Stimulated activated CD4-positive, alpha-beta T cell treated with anti-CD3 and anti-CD28 coated beads, Interleukin-4, amount 100 ng/mL, for 1 hour (primary cell): ENCODE measurements around the gene SCNM1.
"Not testable (repeated sequence)": the region's sequence is repeated elsewhere in the genome, so short reads cannot be mapped to it uniquely, and the experiment has no call there.

ENCODE experiments used
- DNase-seq: peaks from one replicate; pipeline ENCODE4 v3.0.0-alpha.2; 2020

The SCNM1 gene

GRCh38 chr1:151147132-151147503 is 18.8 kb upstream of the SCNM1 start:
- no peak for DNase-seq

DNA sequence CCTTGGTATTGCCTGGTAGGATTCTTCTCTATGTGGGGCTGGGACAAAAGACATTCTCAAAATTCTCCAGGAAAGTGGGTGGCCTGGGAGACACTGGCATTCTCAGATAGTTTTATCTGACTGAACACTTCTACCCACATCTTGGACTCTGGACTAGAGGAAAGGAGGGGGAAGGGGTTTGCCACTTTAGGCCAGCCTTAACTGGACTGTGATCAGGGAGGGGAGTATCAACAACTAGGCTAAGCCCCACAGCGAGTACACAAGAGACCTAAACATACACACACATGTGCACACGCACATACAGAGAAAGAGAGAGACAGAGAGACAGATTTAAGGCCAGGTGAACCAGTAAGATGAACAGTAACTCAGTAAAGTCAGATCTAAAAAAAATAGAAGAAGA is 18.3 kb upstream of the SCNM1 start:
- no peak for DNase-seq

GRCh38 chr1:151156515-151156819 is 9.5 kb upstream of the SCNM1 start, which contains the start of gene TNFAIP8L2:
TNFAIP8L2 (plus strand) TSS chr1:151156649; CDS start chr1:151158698, 2,049 bp downstream.
- DNase-seq, result peak; percentile 76

DNA sequence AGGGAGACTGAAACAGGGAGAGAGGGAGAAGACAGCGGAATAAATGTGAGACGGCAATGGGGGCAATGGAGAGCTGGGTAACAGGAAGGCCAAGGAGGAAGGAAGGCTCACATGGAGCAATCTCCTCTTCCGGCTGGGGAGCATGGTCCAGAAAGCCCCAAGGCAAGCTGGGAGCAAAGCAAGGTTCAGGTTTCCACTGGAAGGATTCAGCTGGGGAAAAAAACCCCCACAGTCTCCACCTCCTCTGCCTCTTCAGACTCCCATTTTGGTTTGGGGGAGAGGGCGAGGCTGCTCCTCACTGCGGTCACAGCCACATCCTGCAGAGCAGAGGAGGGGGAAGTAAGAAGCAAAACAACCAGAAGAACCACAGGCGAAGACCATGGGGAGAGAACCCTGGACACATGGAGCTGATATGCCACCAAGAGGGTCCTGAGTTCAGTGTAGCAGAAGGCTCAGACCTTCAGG is 8.8 kb upstream of the SCNM1 start:
- peak; percentile 45 for DNase-seq

GRCh38 chr1:151158326-151158725 is 7.6 kb upstream of the SCNM1 start:
- peak; percentile 57 for DNase-seq

GRCh38 chr1:151158751-151159251 is 7.1 kb upstream of the SCNM1 start:
- DNase-seq, result peak; percentile 13

DNA sequence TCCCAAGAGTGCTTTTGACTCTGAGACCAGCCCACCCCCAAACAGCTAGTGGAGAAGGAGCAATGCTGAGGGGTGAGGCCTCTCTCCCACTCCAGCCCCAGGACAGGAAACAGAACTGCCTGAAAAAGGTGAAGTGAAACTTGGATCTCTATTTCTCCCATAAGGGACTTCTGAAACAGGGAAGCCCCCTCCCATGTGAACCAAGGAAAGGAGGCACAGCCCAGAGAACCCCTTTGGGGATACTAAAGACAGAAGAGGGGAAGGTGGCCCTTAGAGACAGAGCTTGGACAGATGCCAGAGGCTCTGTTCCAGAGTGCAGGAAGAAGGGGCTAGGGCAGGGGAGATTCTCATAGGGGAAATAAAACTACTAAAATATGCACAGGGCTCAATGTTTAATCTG is 6.6 kb upstream of the SCNM1 start:
- no peak for DNase-seq

- no peak for DNase-seq
Measured at GRCh38 chr1:151164732-151165280, 1.1 kb upstream of the SCNM1 start.

GRCh38 chr1:151165281-151165737 is 635 bp upstream of the SCNM1 start:
- DNase-seq, result peak; percentile 9

GRCh38 chr1:151166505-151166956 is 587 bp downstream of the SCNM1 start:
- DNase-seq, result no peak

- no peak for DNase-seq
Measured at GRCh38 chr1:151167116-151167515, 1.2 kb downstream of the SCNM1 start.

GRCh38 chr1:151171190-151171589 is 5.2 kb downstream of the SCNM1 start:
- no peak for DNase-seq

GRCh38 chr1:151175041-151175741 is 9.2 kb downstream of the SCNM1 start:
- DNase-seq, result no peak

- no peak for DNase-seq
Measured at GRCh38 chr1:151175863-151176262, 9.9 kb downstream of the SCNM1 start, which contains the start of gene TMOD4. TMOD4 (minus strand) TSS chr1:151175981; CDS start chr1:151174875, 1,106 bp downstream.

DNA sequence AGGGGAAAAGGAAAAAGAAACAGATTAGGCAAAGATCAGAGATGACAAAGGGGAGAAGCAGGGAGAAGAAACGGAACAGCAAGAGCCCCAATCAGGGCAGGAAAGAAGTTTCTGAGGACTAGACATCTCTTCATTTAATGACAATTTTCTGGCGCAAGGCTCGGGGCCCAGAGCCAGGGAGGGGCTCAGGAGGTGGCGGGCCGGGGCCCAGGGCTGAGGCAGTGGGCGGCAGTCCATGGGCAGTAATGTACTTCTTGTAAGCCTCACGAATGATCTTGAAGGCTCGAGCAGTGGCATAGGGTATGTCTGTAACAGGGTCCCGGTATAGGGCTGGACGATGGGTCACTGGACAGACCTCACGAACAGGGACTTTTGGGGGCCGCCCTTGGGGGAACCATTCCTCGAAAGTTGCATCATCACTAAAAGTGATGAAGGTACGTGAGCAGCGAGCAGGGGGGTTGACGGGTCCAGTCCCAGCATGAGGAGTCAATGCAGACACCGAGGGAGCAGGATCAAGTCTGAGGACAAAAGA is 10.6 kb downstream of the SCNM1 start:
- DNase-seq, result no peak

DNA sequence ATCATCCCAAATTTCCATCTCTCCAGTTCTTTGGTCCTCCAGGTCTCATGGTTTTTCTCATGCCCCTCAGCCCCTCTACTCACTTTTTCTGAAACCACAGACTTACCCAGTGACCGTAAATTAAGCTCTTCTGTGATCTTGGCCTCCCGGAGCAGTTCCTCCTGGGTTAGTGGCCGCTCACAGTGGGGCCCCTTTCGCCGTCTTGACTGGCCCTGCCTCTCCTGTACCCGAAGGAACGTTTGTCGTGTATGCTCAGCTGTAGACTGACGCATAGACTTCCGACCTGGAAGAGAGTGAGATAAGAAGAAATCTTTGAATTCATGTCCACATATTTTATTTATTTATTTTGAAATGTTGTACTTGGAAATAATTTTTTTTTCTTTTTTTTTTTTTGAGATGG is 18.3 kb downstream of the SCNM1 start:
- no peak for DNase-seq

GRCh38 chr1:151187205-151187604 is 21.3 kb downstream of the SCNM1 start:
- DNase-seq, result no peak

- DNase-seq, result not testable (repeated sequence)
Measured at GRCh38 chr1:151188667-151189066, 22.7 kb downstream of the SCNM1 start.

GRCh38 chr1:151189637-151190445 is 23.9 kb downstream of the SCNM1 start, which contains the start of gene VPS72:
VPS72 (minus strand) TSS chr1:151190197; CDS start chr1:151190121, 76 bp downstream.
- peak; percentile 83 for DNase-seq

GRCh38 chr1:151192047-151192446 is 26.1 kb downstream of the SCNM1 start:
- DNase-seq, result no peak

DNA sequence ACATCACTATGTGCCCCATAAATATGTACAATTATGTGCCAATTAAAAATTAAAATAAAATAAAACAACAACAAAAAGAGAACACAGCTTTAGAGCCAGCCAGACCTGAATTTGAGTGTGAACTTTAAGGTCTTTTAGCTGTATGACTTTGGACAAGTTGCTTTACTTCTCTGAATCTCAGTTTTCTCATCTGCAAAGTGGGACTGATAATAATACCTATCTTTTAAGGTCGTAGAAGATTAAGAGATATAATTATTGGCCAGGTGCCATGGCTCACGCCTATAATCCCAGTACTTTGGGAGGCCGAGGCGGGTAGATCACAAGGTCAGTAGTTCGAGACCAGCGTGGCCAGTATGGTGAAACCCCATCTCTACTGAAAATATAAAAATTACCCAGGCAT is 27.4 kb downstream of the SCNM1 start:
- no peak for DNase-seq

DNA sequence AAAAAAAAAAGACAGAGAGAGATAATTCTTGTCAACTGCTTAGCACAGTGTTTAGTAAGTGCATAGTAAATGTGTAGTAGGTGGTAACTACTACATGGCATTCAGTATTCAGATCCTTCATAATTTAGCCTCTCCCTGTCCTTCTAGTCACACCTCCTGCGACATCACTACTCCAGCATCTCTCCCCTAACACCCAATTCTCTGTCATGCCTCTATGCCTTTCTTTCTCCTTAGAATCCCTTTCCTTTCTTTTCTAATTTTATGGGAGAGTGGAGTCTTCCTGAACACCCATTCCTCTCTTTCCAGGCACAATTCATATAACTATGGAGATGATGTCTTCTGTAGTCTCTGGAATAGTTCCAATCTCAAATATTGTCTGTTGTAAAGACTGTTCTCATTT is 27.9 kb downstream of the SCNM1 start:
- no peak for DNase-seq
